H1 (cell line): Measurements from ENCODE around the gene SLC12A8. TPM values are rescaled to one million over a fixed set of nuclear protein-coding genes. Genes with fewer than 3 reads are reported as not detected.

Experiments
- CTCF ChIA-PET: fragments of 300-600 bp; sonication (Branson Sonifier 250); formaldehyde crosslinking; loops from one replicate; lab custom pipeline; 2021; ENCODE audit not compliant: partially characterized antibody; lab: Charles Lee
- POLR2A ChIA-PET: fragments of 300-600 bp; sonication (Branson Sonifier 250); formaldehyde crosslinking; loops from one replicate; lab custom pipeline; 2021; ENCODE audit warnings: inconsistent platforms; ENCODE audit not compliant: partially characterized antibody; lab: Charles Lee
- DNase-seq, 2 experiments: peaks; one replicate each; pipeline versions ENCODE4 v3.0.0 to v3.0.0-alpha.2; 2010 to 2022; ENCODE audit warnings: low spot score in 2 of 2, low read depth in 1 of 2, mixed read lengths in 1 of 2
- FAIRE-seq: peaks from 2 replicates; lab custom pipeline; 2011; peaks lifted over from hg19 to GRCh38; lab: Jason Lieb, UNC
- H2AFZ ChIP-seq: 2 replicates; pipeline ENCODE4 v1.8.1; 2012; ENCODE audit warnings: low read length, inconsistent platforms
- H2AK5ac ChIP-seq: 2 replicates; pipeline ENCODE4 v1.6.1; 2013; ENCODE audit warnings: low read depth, low read length
- H2BK120ac ChIP-seq: replicated peaks from 2 replicates; pipeline ENCODE3; 2013; ENCODE audit warnings: low read depth, low read length, inconsistent platforms
- H2BK12ac ChIP-seq: 2 replicates; pipeline ENCODE4 v1.6.1; 2013; ENCODE audit warnings: low read depth, low read length
- H2BK15ac ChIP-seq: 2 replicates; pipeline ENCODE4 v1.6.1; 2013; ENCODE audit warnings: low read length
- H2BK20ac ChIP-seq: 2 replicates; pipeline ENCODE4 v1.6.1; 2013; ENCODE audit warnings: low read length
- H2BK5ac ChIP-seq: 2 replicates; pipeline ENCODE4 v1.6.1; 2013; ENCODE audit warnings: low read depth, low read length
- H3K14ac ChIP-seq: 2 replicates; pipeline ENCODE4 v1.6.1; 2013; ENCODE audit warnings: inconsistent platforms; ENCODE audit not compliant: insufficient read length
- H3K18ac ChIP-seq: 2 replicates; pipeline ENCODE4 v1.6.1; 2013; ENCODE audit warnings: low read length; ENCODE audit errors: extremely low read depth
- H3K23ac ChIP-seq: 2 replicates; pipeline ENCODE4 v1.6.1; 2013; ENCODE audit warnings: inconsistent platforms; ENCODE audit not compliant: insufficient read length
- H3K23me2 ChIP-seq: 2 replicates; pipeline ENCODE4 v1.6.1; 2013; ENCODE audit warnings: low read depth, low read length
- H3K27ac ChIP-seq: 2 replicates; pipeline ENCODE4 v1.6.1; 2011; ENCODE audit warnings: low read depth, low read length, inconsistent platforms
- H3K27me3 ChIP-seq, 4 experiments: replicated peaks in 1 of 4; 1 replicate in 1 of 4; 2 replicates in 3 of 4; pipeline versions ENCODE4 v1.6.1 to v1.8.1; 2011 to 2013; ENCODE audit warnings: low read length in 3 of 4, mild to moderate bottlenecking in 3 of 4, inconsistent platforms in 2 of 4, mixed read lengths in 2 of 4, moderate library complexity in 1 of 4; ENCODE audit not compliant: control insufficient read depth in 3 of 4, insufficient read depth in 3 of 4; ENCODE audit errors: extremely low read depth in 1 of 4
- H3K36me3 ChIP-seq, 4 experiments: 2 replicates each; pipeline versions ENCODE4 v1.6.1 to v1.8.1; 2011 to 2013; ENCODE audit warnings: mild to moderate bottlenecking in 4 of 4, low read length in 3 of 4, moderate library complexity in 2 of 4, control low read depth in 1 of 4, inconsistent platforms in 1 of 4; ENCODE audit not compliant: insufficient read depth in 4 of 4, control insufficient read depth in 2 of 4
- H3K4ac ChIP-seq: replicated peaks from 2 replicates; pipeline ENCODE3; 2013; ENCODE audit warnings: low read length, low read depth, mixed read lengths, inconsistent platforms; ENCODE audit not compliant: insufficient read length
- H3K4me1 ChIP-seq, 4 experiments: replicated peaks in 1 of 4; 1 replicate in 1 of 4; 2 replicates in 3 of 4; pipeline versions ENCODE4 v1.6.1 to v1.8.1; 2011 to 2013; ENCODE audit warnings: low read length in 3 of 4, inconsistent platforms in 2 of 4, mixed read lengths in 1 of 4; ENCODE audit not compliant: insufficient read depth in 4 of 4, control insufficient read depth in 3 of 4
- H3K4me2 ChIP-seq, 2 experiments: 2 replicates each; pipeline versions ENCODE4 v1.6.1 to v1.8.1; 2011 to 2013; ENCODE audit warnings: low read depth in 2 of 2, low read length in 2 of 2, control low read depth in 1 of 2, inconsistent platforms in 1 of 2, mild to moderate bottlenecking in 1 of 2; ENCODE audit not compliant: insufficient read depth in 1 of 2
- H3K4me3 ChIP-seq, 4 experiments: fragments of 200-600, 300-600 bp in 1 of 4; sonication (generic), shearing (Covaris generic), sonication (Bioruptor Twin) in 1 of 4; 2 replicates each; pipeline versions ENCODE4 v1.5.1 to v1.8.1; 2011 to 2016; ENCODE audit warnings: low read length in 4 of 4, low read depth in 3 of 4, control low read depth in 2 of 4, inconsistent platforms in 2 of 4, mild to moderate bottlenecking in 2 of 4, mixed read lengths in 1 of 4, moderate library complexity in 1 of 4; ENCODE audit not compliant: insufficient read depth in 2 of 4; ENCODE audit errors: extremely low read depth in 1 of 4
- H3K56ac ChIP-seq: replicated peaks from 2 replicates; pipeline ENCODE3; 2013; ENCODE audit warnings: low read depth, mild to moderate bottlenecking, mixed read lengths, low read length, inconsistent platforms; ENCODE audit not compliant: insufficient read length
- H3K79me1 ChIP-seq: 2 replicates; pipeline ENCODE4 v1.6.1; 2013; ENCODE audit warnings: low read depth, low read length, control low read depth
- H3K79me2 ChIP-seq, 2 experiments: 2 replicates each; pipeline versions ENCODE4 v1.6.1 to v1.8.1; 2012 to 2013; ENCODE audit warnings: low read length in 2 of 2, mild to moderate bottlenecking in 2 of 2, inconsistent platforms in 1 of 2; ENCODE audit not compliant: insufficient read depth in 2 of 2, control insufficient read depth in 1 of 2
- H3K9ac ChIP-seq, 4 experiments: replicated peaks in 1 of 4; 1 replicate in 1 of 4; 2 replicates in 3 of 4; pipeline versions ENCODE4 v1.6.1 to v1.8.1; 2011 to 2013; ENCODE audit warnings: low read depth in 3 of 4, low read length in 3 of 4, control low read depth in 2 of 4, mild to moderate bottlenecking in 2 of 4, moderate library complexity in 2 of 4, inconsistent platforms in 1 of 4; ENCODE audit errors: extremely low read depth in 1 of 4
- H3K9me3 ChIP-seq, 2 experiments: 2 replicates each; pipeline versions ENCODE4 v1.6.1 to v1.8.1; 2012 to 2013; ENCODE audit warnings: mild to moderate bottlenecking in 2 of 2, moderate library complexity in 2 of 2, control low read depth in 1 of 2, inconsistent platforms in 1 of 2, low read depth in 1 of 2, low read length in 1 of 2, mixed read lengths in 1 of 2; ENCODE audit not compliant: insufficient read depth in 2 of 2
- H4K20me1 ChIP-seq, 2 experiments: replicated peaks in 1 of 2; 2 replicates each; pipeline versions ENCODE3 to v1.8.1; 2011 to 2013; ENCODE audit warnings: inconsistent platforms in 2 of 2, low read length in 2 of 2, mild to moderate bottlenecking in 1 of 2; ENCODE audit not compliant: insufficient read depth in 2 of 2, control insufficient read depth in 1 of 2
- H4K5ac ChIP-seq: 2 replicates; pipeline ENCODE4 v1.6.1; 2013; ENCODE audit warnings: low read length, low read depth, mixed read lengths, inconsistent platforms; ENCODE audit not compliant: insufficient read length
- H4K8ac ChIP-seq: 2 replicates; pipeline ENCODE4 v1.8.0; 2013; ENCODE audit warnings: mild to moderate bottlenecking, moderate library complexity, low read length, inconsistent platforms; ENCODE audit not compliant: insufficient read depth; ENCODE audit errors: extremely low read depth
- H4K91ac ChIP-seq: replicated peaks from 2 replicates; pipeline ENCODE3; 2013; ENCODE audit warnings: low read length, mixed read lengths, inconsistent platforms; ENCODE audit not compliant: insufficient read length
- ASH2L ChIP-seq: fragments of 200-600, 300-600 bp; sonication (generic); IDR thresholded peaks from one replicate; pipeline ENCODE4 v1.7.1; 2017; ENCODE audit warnings: low read length
- BACH1 ChIP-seq: IDR thresholded peaks from 2 replicates; pipeline ENCODE4 v1.6.1; 2012; ENCODE audit warnings: low read length, improper control_type of control experiment
- CBX5 ChIP-seq: fragments of 300-800, 300-1000 bp; sonication (generic); IDR thresholded peaks from 2 replicates; pipeline ENCODE4 v1.7.1; 2016; ENCODE audit warnings: antibody characterized with exemption, low read length, low read depth
- FOSL1 ChIP-seq: IDR thresholded peaks from 2 replicates; pipeline ENCODE4 v1.6.1; 2011; ENCODE audit warnings: mild to moderate bottlenecking, low read depth, low read length, moderate library complexity; ENCODE audit not compliant: insufficient read depth
- JUND ChIP-seq: IDR thresholded peaks from 2 replicates; pipeline ENCODE4 v1.6.1; 2011; ENCODE audit warnings: mild to moderate bottlenecking, improper control_type of control experiment, low read length
- KDM5A ChIP-seq: fragments of 200-600 bp; IDR thresholded peaks from 2 replicates; pipeline ENCODE4 v1.7.1; 2012; ENCODE audit warnings: mild to moderate bottlenecking, low read length, inconsistent platforms, mixed read lengths
- NRF1 ChIP-seq: IDR thresholded peaks from 2 replicates; pipeline ENCODE4 v1.6.1; 2011; ENCODE audit warnings: mild to moderate bottlenecking, low read depth, low read length, improper control_type of control experiment
- PHF8 ChIP-seq: fragments of 200-600 bp; sonication (generic); conservative IDR thresholded peaks from 2 replicates; pipeline ENCODE4 v1.7.1; 2012; ENCODE audit warnings: low read depth, mild to moderate bottlenecking, inconsistent platforms, low read length, moderate library complexity
- POLR2AphosphoS5 ChIP-seq: IDR thresholded peaks from 2 replicates; pipeline ENCODE4 v1.6.1; 2011; ENCODE audit warnings: low read depth, low read length
- SRF ChIP-seq: IDR thresholded peaks from 2 replicates; pipeline ENCODE4 v1.6.1; 2011; ENCODE audit warnings: mild to moderate bottlenecking, low read depth, low read length, moderate library complexity
- WGBS, 2 experiments: shearing (Covaris generic) in 1 of 2; methylation state at CpG; one replicate each; pipeline versions ENCODE4 v1.1.6 to v1.1.7; 2013 to 2015; ENCODE audit warnings: low lambda C conversion rate in 2 of 2, mixed read lengths in 2 of 2, inconsistent platforms in 1 of 2, low coverage in 1 of 2, missing lambda C conversion rate in 1 of 2; ENCODE audit not compliant: insufficient replicate concordance in 2 of 2, insufficient coverage in 1 of 2, insufficient read length in 1 of 2; ENCODE audit errors: extremely low coverage in 1 of 2, missing lambda C conversion rate in 1 of 2; 5-methylcytosine and 5-hydroxymethylcytosine counted together
- polyA plus RNA-seq, 7 experiments: library from polyadenylated mRNA; depleted of rRNA in 3 of 7; stranded (reverse) in 5 of 7; unstranded in 2 of 7; fragments of >200 nt in 5 of 7; fragments of 200-250 nt in 2 of 7; gene quantifications; 1 replicate in 5 of 7; 2 replicates in 1 of 7; 4 replicates in 1 of 7; pipeline versions ENCODE4 v1.2.1 to v1.2.3, GENCODE V29; 2011 to 2013; ENCODE audit warnings: missing spikeins in 2 of 7, mixed read lengths in 2 of 7
- total RNA-seq: library from RNA; stranded (reverse); fragmentation: NEBNext Ultra II Directional; extraction: Animal tissue kit (Norgen Biotek cat#: 25700); gene quantifications from 2 replicates; pipeline ENCODE4 v1.2.1, GENCODE V29; 2021
- TF ChIP-seq, protein P1 (sequence below), 3 experiments: IDR thresholded peaks; 1 replicate in 2 of 3; 2 replicates in 1 of 3; pipeline versions ENCODE4 v1.5.1 to v1.6.1; 2011; ENCODE audit warnings: low read length in 3 of 3, mild to moderate bottlenecking in 3 of 3, inconsistent platforms in 2 of 3, low read depth in 1 of 3, moderate library complexity in 1 of 3; ENCODE audit not compliant: insufficient read depth in 1 of 3; ENCODE audit errors: control extremely low read depth in 1 of 3

Gene SLC12A8
- total and polyA plus RNA-seq, 2 of the 8 experiments (the other 6 are each of a cell fraction or from before 2014, with no cell fraction given), result 13.7 to 14.4 TPM

DNA sequence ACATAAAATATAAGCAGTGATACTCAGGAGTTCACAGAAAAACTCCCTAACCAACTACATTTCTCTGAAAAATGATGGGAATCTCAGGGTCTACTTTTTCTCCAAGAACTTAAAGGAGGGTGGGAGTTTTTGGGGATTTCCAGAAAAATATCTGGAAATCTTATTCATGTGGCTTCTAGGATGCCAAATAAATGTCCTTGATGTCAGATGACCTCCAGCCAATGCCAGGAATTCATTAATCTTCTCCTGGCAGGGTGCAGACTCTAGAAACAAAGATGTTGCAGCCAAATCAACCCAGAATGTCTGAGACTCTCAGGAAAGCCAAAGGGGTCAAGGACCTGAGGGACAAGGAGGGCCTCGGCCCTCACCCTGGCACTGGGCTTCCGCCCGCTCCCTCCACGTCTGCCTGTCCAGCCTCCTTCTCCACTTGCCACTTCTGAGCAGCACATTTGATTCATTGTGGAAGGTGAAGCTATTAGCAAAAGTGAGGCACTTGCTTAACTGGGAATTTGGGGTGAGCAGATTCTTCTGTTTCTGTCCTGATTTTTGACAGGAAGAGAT lies 94.8 kb downstream of the SLC12A8 start:
- Histone ChIP-seq H3K27me3 (no peaks in the 10 kb centered on the region), H3K79me1 (no peaks in the 10 kb centered on the region; the same call in 1 of the 2 replicates), H2BK12ac (no peak overlapping the region), H3K4me1 (peaks cover 12 to 26% (median 15%) of the 10 kb centered on the region in 4 experiments), H2BK5ac (no peak overlapping the region), H2BK20ac (no peak overlapping the region), H3K56ac (no peak overlapping the region), H2BK15ac (0 out of 2 replicates have a peak overlapping the region, but pooled peaks have one; percentile 46), H2AFZ (no peak overlapping the region), H3K4me3 (no peak overlapping the region), H4K5ac (no peak overlapping the region), H2AK5ac (no peak overlapping the region), H3K18ac (peak overlapping the region; percentile 72), H3K14ac (no peak overlapping the region), H3K27ac (no peak overlapping the region), H3K79me2 (no peaks in the 10 kb centered on the region), H3K4me2 (no peak overlapping the region), H3K4ac (no peak overlapping the region), H4K91ac (no peak overlapping the region), H3K23me2 (peaks cover 6% of the 10 kb centered on the region), H4K20me1 (no peaks in the 10 kb centered on the region), H3K36me3 (no peaks in the 10 kb centered on the region), H3K23ac (no peak overlapping the region), H4K8ac (no peak overlapping the region), H2BK120ac (no peak overlapping the region), H3K9ac (no peak overlapping the region; a peak in 1 of 7 replicates), H3K9me3 (no peaks in the 10 kb centered on the region)
- WGBS, 2 experiments, result 88% methylated on average over 4 of the region's 4 CpGs; no CpG with 5 or more reads in 1 of the 2 experiments
- DNase-seq, result no peak
- CTCF ChIA-PET, result interaction anchor here (0.9 to 2.0 kb wide), 3 partner anchors 33 to 123 kb away, joined by 3 to 7 read pairs (median 5); no protein-coding TSS in a partner anchor
- no peak for FAIRE-seq
- POLR2A ChIA-PET, result interaction anchor here (0.6 kb wide), 1 partner anchor 56 kb away, joined by 3 read pairs; no protein-coding TSS in a partner anchor
- TF ChIP-seq POLR2AphosphoS5, result no peak
- TF ChIP-seq PHF8, result no peak
- no peak for TF ChIP-seq FOSL1
- no peak for TF ChIP-seq SRF
- no peak for TF ChIP-seq BACH1
- TF ChIP-seq, protein P1, sequence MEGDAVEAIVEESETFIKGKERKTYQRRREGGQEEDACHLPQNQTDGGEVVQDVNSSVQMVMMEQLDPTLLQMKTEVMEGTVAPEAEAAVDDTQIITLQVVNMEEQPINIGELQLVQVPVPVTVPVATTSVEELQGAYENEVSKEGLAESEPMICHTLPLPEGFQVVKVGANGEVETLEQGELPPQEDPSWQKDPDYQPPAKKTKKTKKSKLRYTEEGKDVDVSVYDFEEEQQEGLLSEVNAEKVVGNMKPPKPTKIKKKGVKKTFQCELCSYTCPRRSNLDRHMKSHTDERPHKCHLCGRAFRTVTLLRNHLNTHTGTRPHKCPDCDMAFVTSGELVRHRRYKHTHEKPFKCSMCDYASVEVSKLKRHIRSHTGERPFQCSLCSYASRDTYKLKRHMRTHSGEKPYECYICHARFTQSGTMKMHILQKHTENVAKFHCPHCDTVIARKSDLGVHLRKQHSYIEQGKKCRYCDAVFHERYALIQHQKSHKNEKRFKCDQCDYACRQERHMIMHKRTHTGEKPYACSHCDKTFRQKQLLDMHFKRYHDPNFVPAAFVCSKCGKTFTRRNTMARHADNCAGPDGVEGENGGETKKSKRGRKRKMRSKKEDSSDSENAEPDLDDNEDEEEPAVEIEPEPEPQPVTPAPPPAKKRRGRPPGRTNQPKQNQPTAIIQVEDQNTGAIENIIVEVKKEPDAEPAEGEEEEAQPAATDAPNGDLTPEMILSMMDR (IDR thresholded peaks at IDR 0.05; ENCODE audit: control extremely low read depth in 1 of 3, insufficient read depth in 1 of 3, low read depth in 1 of 3, low read length in 3 of 3), result no peak
- TF ChIP-seq NRF1, result no peak
- TF ChIP-seq KDM5A, result no peak
- TF ChIP-seq JUND, result no peak
- TF ChIP-seq CBX5, result no peak
- no peak for TF ChIP-seq ASH2L
